Left kidney (tissue), 2 donors: ENCODE measurements around the gene DOCK1. TPM values are rescaled to one million over a fixed set of nuclear protein-coding genes. Genes with fewer than 3 reads are reported as not detected.

Experiments
- DNase-seq: peaks from one replicate; pipeline ENCODE4 v3.0.0-alpha.2; 2013
- polyA plus RNA-seq: library from polyadenylated mRNA; unstranded; fragments of 120-200 nt; gene quantifications from one replicate; pipeline ENCODE4 v1.2.1, GENCODE V29; 2013; ENCODE audit not compliant: insufficient read length

The DOCK1 gene
- polyA plus RNA-seq, 1 donor: 70.0 TPM

DNA sequence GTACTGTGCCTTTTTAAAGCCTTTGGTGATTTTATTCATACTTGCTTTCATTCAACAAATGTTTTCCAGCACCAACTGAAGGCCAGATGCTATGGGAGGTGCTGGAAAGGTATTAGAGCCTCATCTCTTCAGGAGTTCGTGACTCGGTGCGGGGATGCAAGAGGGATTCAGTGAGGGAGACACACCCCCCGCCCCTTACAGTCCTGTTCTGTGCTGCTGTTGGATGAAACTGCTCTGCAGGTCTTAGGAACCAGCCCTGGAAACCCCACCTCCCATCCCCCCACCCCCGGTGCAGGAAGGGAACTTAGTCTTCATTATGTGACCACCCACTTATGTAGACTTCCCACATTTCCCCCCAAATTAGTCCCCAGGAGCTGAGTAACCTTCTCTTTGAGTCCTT, 180.7 kb downstream of the DOCK1 start:
- DNase-seq: no peak

DNA sequence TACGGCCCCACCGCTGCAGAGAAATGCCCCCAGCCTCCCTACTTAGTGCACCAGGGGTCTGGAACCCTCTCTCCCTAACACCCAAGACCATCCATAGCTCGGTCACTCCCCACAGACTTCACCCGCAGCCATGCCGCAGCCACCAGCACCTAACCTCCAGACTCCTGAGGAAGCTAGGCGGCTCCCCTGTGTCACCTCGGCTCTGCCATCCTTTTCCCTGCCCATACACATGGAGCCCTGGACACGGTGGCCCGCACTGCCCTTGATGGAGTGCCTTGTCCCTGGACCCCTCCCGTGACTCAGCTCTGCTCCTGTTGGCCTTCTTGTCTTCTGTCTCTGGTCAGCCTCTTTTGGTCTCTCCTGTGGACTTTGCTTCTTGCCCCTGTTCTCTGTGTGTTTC, 183.7 kb downstream of the DOCK1 start:
- DNase-seq: no peak

GRCh38 chr10:127089446-127089845, 184.2 kb downstream of the DOCK1 start:
- no peak for DNase-seq

DNA sequence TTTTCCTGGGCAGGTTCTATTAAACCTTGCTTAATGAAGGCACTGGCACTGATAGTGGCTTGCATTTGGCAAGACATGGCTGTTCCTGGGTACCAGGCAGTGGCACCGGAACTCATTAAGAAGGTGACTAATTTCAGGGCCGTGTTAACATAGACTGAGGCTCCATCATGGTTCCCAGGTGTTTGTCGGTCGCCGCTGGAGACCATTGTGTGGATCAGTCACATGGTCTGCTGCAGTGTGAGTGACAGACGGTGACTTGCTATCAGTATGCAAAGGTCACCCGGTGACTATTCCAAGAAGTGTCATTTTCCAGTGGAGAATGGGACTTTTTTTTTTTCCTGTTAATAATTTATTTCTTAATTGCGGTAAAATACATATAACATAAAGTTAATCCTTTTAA, 184.9 kb downstream of the DOCK1 start:
- DNase-seq: no peak

DNA sequence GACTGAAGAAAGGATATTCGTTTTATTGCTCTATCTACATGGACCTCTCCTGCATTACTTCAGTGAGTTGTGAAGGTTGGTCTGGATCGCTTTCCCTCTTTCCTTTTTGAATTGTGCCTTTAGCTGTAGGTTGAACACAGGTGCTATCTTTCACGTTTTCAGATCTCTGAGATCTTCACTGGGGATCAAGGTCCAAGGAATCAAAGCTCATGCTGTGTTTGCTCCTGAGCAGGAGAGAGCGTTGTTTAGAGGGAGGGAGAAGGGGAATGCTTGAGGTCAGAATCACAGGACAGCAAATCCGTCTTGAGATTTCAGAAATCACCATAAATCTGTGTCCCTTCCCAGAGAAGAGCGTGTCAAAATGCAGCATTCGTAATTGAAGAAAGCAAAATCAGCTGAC, 186.1 kb downstream of the DOCK1 start:
- no peak for DNase-seq

DNA sequence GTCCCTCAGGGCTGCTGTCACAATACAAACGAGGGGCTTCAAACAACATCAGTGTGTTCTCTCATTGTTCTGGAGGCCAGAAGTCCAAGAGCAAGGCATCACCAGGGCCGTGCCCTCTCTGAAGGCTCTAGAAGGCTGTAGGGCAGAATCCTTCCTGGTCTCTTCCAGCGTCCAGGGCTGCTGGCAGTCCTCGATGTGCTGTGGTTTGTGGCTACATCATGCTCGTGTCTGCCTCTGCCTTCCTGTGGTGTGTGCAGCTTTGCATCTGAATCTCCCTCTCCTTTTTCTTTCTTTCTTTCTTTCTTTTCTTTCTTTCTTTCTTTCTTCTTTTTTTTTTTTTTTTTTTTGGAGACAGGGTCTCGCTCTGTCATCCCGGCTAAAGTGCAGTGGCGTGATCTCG, 187.7 kb downstream of the DOCK1 start:
- DNase-seq: no peak

- DNase-seq: no peak
Measured at GRCh38 chr10:127094984-127095383, 189.8 kb downstream of the DOCK1 start.

GRCh38 chr10:127100983-127101615, 195.9 kb downstream of the DOCK1 start:
- no peak for DNase-seq

DNA sequence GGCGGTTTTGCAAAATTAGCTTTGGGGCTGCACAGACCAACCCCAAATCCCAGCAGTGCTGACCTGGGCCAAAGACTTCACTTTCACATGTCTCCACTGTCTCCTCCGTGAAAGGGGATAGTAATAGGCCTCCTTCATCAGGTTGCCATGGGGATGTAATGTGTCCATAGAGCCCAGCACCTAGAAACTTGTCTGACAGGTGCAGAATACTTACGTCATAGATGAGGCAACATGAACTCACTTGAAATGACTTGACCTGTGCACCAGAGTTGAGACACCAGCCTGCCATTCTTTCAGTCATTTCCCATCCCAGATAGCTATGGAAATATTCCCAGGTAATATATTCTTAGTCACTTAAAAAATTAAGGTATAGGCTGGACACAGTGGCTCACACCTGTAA, 196.9 kb downstream of the DOCK1 start:
- DNase-seq: no peak

DNA sequence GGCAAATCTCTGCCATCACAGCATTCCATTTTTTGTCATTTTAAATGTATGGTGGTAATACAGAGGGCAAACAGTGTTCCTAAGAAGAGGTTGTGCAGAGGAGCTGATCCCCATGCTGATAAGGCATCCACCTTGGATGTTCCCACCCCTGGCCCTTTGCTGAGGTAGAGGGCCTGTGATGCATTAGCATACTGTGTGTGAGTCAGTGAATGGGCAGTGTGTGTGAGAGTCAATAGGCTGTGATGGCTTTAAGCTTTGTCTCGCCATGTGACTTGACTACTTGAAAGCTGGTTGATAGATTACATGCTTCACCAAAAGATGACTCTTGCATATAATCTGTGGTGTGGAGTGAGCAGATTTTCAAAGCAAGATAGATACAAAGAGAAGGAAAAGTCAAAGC, 209.9 kb downstream of the DOCK1 start:
- no peak for DNase-seq

GRCh38 chr10:127117125-127117524, 211.9 kb downstream of the DOCK1 start:
- DNase-seq: peak; percentile 74

GRCh38 chr10:127118034-127118433, 212.8 kb downstream of the DOCK1 start:
- no peak for DNase-seq

DNA sequence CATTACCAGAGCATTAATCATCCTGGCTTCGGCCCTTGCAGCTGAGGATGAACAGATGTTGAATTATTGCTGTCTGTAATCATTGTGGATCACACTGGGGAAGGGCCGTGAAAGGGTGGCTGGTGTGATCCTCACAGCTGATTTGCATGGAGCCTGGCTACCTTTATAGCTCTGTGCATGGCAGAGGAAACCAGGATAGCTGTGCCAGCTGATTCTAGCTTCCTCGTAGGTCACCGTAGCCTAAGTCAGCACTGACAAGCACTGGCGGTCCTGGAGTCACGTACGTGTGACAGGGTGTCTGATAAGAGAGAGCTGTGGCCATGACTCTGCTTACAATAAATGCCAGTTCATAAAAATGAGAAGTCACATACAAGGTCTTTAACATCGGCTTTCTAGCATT, 214.7 kb downstream of the DOCK1 start:
- no peak for DNase-seq

- no peak for DNase-seq
Measured at GRCh38 chr10:127122831-127123230, 217.6 kb downstream of the DOCK1 start.

- no peak for DNase-seq
Measured at GRCh38 chr10:127123626-127124025, 218.4 kb downstream of the DOCK1 start.

DNA sequence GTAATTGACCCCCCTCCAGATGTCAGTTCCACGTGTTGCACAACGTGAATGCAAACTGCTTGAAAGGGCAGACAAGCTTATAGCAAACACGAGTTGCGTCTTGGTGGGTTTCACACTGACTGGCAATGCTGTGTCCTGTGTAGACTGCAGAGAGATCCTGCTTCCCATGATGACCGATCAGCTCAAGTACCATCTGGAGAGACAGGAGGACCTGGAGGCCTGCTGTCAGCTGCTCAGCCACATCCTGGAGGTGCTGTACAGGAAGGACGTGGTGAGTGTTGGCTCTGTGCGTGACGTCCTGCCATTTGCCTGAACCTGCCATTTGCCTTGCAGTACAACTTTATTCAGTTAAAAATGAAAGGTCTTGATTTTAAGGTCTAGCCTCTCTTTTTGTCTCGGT, 220.1 kb downstream of the DOCK1 start:
- no peak for DNase-seq

GRCh38 chr10:127127822-127128221, 222.6 kb downstream of the DOCK1 start:
- no peak for DNase-seq

- DNase-seq: no peak
Measured at GRCh38 chr10:127129104-127129503, 223.9 kb downstream of the DOCK1 start.

GRCh38 chr10:127132451-127132850, 227.2 kb downstream of the DOCK1 start:
- DNase-seq: no peak

GRCh38 chr10:127133225-127133624, 228.0 kb downstream of the DOCK1 start:
- no peak for DNase-seq

DNA sequence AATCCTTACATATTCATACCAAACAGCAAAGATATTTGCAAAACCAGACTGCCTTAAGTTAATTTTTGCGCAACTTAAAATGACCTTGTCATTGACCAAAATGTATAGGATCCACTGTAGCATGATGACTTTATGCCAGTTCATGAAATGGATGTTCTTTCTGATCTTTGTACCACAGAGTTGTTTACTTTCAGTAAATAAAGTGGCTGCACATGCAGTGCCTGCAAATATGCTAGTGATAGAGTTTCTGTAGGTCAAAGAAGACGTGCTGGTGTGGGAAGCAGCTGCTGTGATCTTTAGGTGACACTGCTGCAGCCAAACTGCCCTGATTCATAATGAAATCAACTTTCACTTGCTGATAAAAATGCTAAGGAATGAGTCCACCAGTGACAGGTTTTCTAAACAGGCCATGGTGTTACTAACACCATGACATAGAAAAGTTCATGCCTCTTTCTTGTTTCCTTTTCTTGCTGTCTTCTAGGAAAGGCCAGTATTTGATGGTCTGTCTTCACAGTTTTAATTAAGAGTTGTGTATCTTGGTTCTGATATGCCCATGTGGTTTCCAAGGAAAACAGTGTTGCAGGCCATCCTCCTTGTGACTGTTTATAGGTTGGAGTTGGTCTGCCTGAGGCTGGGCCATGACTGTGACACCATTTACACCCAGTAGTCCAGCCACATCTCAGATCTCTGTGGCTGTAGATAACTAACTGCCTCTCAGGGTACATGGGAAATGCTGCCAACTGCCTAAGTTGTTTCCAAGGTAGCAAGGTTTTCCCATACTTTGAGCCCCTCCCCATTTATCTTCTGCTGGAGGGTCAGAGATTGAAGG, 228.7 kb downstream of the DOCK1 start:
- DNase-seq: no peak

GRCh38 chr10:127135844-127136577, 230.8 kb downstream of the DOCK1 start:
- no peak for DNase-seq

DNA sequence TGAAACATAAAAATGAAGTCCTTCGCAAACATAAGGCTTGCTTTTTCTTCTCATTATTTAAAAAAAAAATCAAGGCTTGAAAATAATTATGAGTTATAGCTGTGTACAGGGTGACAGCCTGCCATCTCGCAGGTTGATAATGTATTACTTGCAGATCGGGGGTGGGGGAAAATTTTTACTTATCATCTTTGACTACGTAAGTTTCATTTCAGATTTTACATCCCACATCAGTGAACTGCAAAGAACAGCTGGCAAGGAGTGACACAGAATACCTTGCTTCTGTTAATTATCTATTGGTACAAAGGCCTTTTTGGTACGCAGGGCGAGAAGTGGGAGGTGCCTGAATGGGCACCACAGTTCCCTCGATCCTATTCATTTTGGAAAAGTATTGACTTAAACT, 232.2 kb downstream of the DOCK1 start:
- DNase-seq: no peak
